Uterus (tissue), 4 donors: Measurements from ENCODE around the gene BTBD6. TPM values are rescaled to one million over a fixed set of nuclear protein-coding genes. Genes with fewer than 3 reads are reported as not detected.
A peak's percentile ranks its signal among the peaks of the same experiment; 100 is the strongest.

Experiments used
- DNase-seq, 2 donors: peaks; one replicate each; pipeline ENCODE4 v3.0.0-alpha.2; 2019 to 2020
- H3K27ac ChIP-seq, 2 donors: fragments of 200-600 bp; sonication (generic); 1 replicate in 1 of 2; 2 replicates in 1 of 2; pipeline ENCODE4 v1.5.1; 2016 to 2018
- H3K27me3 ChIP-seq, 2 donors: fragments of 200-600 bp; sonication (generic); one replicate each; pipeline ENCODE4 v1.5.1; 2018 to 2019; ENCODE audit warnings: control low read depth in 1 of 2
- H3K36me3 ChIP-seq, 2 donors: fragments of 200-600 bp; sonication (generic); one replicate each; pipeline ENCODE4 v1.5.1; 2019; ENCODE audit warnings: control low read depth in 1 of 2
- H3K4me1 ChIP-seq, 2 donors: fragments of 200-600 bp; sonication (generic); one replicate each; pipeline ENCODE4 v1.5.1; 2018 to 2019; ENCODE audit warnings: control low read depth in 1 of 2
- H3K4me3 ChIP-seq, 2 donors: fragments of 200-600 bp; sonication (generic); 1 replicate in 1 of 2; 2 replicates in 1 of 2; pipeline ENCODE4 v1.5.1; 2018 to 2019; ENCODE audit warnings: mild to moderate bottlenecking in 1 of 2
- H3K9me3 ChIP-seq, 2 donors: fragments of 200-600 bp; sonication (generic); one replicate each; pipeline ENCODE4 v1.5.1; 2019; ENCODE audit warnings: control low read depth in 1 of 2
- POLR2A ChIP-seq, 2 donors: fragments of 450-650 bp; IDR thresholded peaks; one replicate each; pipeline ENCODE4 v1.6.1; 2016; ENCODE audit warnings: antibody characterized with exemption in 2 of 2, mild to moderate bottlenecking in 1 of 2, moderate library complexity in 1 of 2
- intact Hi-C: fragments of 100-400 bp; cut with DNase I; formaldehyde crosslinking; loops from one replicate; pipeline ENCODE4 v1.15.1; 2023; ENCODE audit warnings: low total_unique reads
- total RNA-seq, 4 donors: library from RNA; depleted of rRNA in 3 of 4; stranded (reverse); fragments of >200 nt in 3 of 4; gene quantifications; one replicate each; pipeline versions ENCODE4 v1.1.0 to v1.2.4, GENCODE V29; 2014 to 2023
- TF ChIP-seq, protein P1 (sequence below), 4 experiments: fragments of 200-600 bp in 2 of 4; fragments of 450-650 bp in 2 of 4; sonication (generic) in 2 of 4; IDR thresholded peaks; one replicate each; pipeline ENCODE4 v1.5.1; 2016 to 2019; ENCODE audit warnings: antibody characterized with exemption in 4 of 4, mild to moderate bottlenecking in 2 of 4, moderate library complexity in 1 of 4
- donor health status: DM: yes; HTN: yes; CAD: no.

BTBD6 gene
- 10 to 100 TPM; 12.8 to 41.9 (median 27.9) TPM for total RNA-seq

DNA sequence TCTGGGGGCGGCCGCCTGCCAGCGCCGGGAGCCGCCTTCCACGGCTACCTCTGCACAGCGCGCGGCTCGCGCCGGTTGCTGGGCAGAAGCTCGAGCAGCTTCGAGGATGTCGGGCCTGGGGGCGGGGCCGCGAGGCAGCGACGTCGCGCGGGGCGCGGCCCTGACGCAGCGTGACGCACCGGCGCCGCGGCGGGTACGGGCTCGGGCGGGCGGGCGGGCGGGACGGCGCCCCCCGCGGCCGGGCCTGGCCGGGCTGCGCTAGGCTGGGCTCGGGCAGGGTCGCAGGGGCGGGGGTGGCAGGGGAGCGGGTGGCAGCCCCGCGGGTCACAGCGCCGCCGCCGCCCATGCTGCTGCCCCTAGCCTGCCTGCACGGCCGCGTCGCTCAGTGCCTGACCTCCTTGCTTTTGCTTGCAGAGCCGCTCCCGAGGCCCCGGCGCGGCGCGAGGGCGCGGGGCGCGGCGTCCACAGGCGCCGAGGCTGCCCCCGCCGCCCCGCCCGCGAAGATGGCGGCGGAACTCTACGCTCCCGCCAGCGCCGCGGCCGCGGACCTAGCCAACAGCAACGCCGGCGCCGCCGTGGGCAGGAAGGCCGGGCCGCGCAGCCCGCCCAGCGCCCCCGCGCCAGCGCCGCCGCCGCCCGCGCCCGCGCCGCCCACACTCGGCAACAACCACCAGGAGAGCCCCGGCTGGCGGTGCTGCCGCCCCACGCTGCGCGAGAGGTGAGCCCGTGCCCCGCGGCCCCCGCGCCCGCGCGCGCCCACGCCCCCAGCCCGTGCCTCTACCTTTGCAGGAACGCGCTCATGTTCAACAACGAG, at the start of gene BTBD6:
TSS of gene BTBD6 (plus strand) at position 166 of the 814 bp plus-strand sequence. CDS start at position 345, 179 bp downstream.
- Histone ChIP-seq H3K36me3 (no peaks in the 10 kb centered on the region), H3K4me1 (no peaks in the 10 kb centered on the region), H3K9me3 (no peaks in the 10 kb centered on the region), H3K27ac (peak within 1 kb of the TSS; percentile 87 to 88), H3K4me3 (peak within 1 kb of the TSS; percentile 32 to 54), H3K27me3 (no peaks in the 10 kb centered on the region)
- peak; percentile 77 to 85 for DNase-seq
- TF ChIP-seq POLR2A (IDR thresholded peaks at IDR 0.05) = peak in 1 of 2 donors; percentile 45
- TF ChIP-seq, protein P1, sequence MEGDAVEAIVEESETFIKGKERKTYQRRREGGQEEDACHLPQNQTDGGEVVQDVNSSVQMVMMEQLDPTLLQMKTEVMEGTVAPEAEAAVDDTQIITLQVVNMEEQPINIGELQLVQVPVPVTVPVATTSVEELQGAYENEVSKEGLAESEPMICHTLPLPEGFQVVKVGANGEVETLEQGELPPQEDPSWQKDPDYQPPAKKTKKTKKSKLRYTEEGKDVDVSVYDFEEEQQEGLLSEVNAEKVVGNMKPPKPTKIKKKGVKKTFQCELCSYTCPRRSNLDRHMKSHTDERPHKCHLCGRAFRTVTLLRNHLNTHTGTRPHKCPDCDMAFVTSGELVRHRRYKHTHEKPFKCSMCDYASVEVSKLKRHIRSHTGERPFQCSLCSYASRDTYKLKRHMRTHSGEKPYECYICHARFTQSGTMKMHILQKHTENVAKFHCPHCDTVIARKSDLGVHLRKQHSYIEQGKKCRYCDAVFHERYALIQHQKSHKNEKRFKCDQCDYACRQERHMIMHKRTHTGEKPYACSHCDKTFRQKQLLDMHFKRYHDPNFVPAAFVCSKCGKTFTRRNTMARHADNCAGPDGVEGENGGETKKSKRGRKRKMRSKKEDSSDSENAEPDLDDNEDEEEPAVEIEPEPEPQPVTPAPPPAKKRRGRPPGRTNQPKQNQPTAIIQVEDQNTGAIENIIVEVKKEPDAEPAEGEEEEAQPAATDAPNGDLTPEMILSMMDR (IDR thresholded peaks at IDR 0.05) = peak in 1 of 4 experiments; percentile 19
- intact Hi-C loops = no loop called here

DNA sequence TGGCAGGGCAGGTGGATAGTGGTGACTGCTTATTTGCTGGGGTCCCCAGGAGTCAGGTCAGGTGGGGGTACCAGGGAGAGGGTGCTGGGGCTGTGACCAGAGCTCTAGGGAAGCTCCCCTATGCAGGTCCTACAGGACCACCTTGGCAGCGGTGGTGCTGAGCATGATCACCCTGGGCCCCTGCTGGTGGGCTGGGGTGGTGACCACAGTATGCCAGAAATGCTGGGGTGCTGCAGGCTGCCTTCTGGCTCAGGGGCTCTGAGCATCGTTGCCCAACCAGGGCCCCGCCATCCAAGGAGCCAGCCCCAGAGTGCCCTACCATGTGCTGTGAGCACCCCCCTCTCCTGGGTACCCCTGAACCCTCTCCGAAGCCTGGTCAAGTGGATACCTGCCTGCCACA, 49.7 kb upstream of the BTBD6 start:
- intact Hi-C loops = no loop called here
- no peaks in the 10 kb centered on the region for H3K9me3 ChIP-seq
- H3K27ac ChIP-seq = no peak overlapping the region
- no peak overlapping the region for H3K4me3 ChIP-seq
- DNase-seq = no peak
- no peaks in the 10 kb centered on the region for H3K4me1 ChIP-seq
- TF ChIP-seq POLR2A (IDR thresholded peaks at IDR 0.05) = no peak
- TF ChIP-seq, protein P1 (IDR thresholded peaks at IDR 0.05) = no peak
- H3K36me3 ChIP-seq = no peaks in the 10 kb centered on the region
- H3K27me3 ChIP-seq = peaks cover 0 to 25% of the 10 kb centered on the region in 2 donors

DNA sequence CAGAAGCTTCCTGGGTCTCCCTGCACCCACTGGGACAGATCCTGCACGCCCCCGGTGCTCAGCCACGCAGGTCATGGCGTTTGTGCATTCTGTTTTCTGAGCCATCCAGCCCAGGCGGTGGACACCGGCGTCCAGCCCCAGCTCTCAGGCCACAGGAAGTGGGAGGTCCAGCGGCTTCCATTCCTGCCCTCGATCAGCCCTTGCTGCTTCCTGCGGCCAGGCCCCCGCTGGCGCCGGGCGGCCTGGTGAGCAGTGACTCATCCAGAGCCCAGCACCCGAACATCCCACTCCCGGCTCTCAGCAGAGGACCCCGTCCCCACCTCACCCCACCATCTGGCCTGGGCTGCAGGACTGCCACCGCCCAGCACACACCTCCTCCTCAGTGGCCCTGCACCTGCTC, 49.2 kb upstream of the BTBD6 start:
- Histone ChIP-seq H3K4me3 (no peak overlapping the region), H3K27me3 (peaks cover 0 to 25% of the 10 kb centered on the region in 2 donors), H3K4me1 (no peaks in the 10 kb centered on the region), H3K27ac (peak overlapping the region in 1 of 2 donors; percentile 30), H3K36me3 (no peaks in the 10 kb centered on the region), H3K9me3 (no peaks in the 10 kb centered on the region)
- no peak for DNase-seq
- intact Hi-C loops = no loop called here
- no peak for TF ChIP-seq POLR2A (IDR thresholded peaks at IDR 0.05)
- TF ChIP-seq, protein P1 (IDR thresholded peaks at IDR 0.05) = no peak

DNA sequence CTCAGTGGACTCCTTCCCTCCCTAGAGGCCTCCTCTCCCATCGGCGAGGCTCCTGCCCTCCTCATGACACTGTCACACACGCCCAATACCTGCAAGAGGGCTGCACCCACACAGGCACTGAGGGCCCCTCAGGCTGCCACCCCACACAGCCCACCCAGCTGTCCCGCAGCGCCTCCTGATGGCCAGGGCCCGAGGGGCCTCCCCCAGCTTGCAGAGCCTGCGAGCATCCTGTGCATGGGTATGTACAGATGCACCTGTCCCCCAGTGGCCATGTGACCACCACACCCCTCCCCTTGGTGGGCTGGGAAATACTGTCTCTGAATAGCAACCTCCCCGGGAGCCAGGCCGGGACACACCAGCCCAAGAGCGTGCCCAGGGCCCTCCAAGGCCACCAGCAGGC, 48.3 kb upstream of the BTBD6 start:
- Histone ChIP-seq H3K36me3 (no peaks in the 10 kb centered on the region), H3K4me3 (no peak overlapping the region), H3K9me3 (no peaks in the 10 kb centered on the region), H3K4me1 (peaks cover 0 to 5% of the 10 kb centered on the region in 2 donors), H3K27me3 (peaks cover 0 to 21% of the 10 kb centered on the region in 2 donors), H3K27ac (no peak overlapping the region)
- intact Hi-C loops = loop anchor here (5.0 kb wide), 1 partner anchor 152 kb away; no protein-coding TSS in a partner anchor
- no peak for DNase-seq
- TF ChIP-seq, protein P1 (IDR thresholded peaks at IDR 0.05) = no peak
- no peak for TF ChIP-seq POLR2A (IDR thresholded peaks at IDR 0.05)

DNA sequence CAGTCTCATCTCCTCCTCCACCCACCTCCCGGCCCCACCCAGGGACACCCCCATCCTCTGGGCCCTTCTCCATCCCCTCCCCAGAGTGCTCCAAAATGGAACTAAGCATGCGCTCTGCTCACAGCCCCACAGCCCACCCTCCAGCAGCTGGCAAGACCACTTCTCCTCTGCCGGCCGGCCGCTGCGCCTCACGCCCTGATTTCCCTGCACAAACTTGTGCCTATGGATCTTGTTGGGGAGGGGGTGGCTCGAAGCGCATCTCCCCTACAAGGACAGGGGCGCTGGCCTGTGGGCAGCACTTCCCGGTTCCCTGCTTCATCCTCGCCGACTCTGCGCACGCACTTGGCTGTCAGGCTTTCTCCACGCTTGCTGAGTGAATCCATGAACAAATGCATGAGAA, 47.7 kb upstream of the BTBD6 start:
- H3K27me3 ChIP-seq = peaks cover 0 to 21% of the 10 kb centered on the region in 2 donors
- no peak for DNase-seq
- intact Hi-C loops = loop anchor here (5.0 kb wide), 1 partner anchor 152 kb away; no protein-coding TSS in a partner anchor
- H3K27ac ChIP-seq = no peak overlapping the region
- TF ChIP-seq POLR2A (IDR thresholded peaks at IDR 0.05) = no peak
- TF ChIP-seq, protein P1 (IDR thresholded peaks at IDR 0.05) = no peak
- no peaks in the 10 kb centered on the region for H3K36me3 ChIP-seq
- no peak overlapping the region for H3K4me3 ChIP-seq
- no peaks in the 10 kb centered on the region for H3K9me3 ChIP-seq
- peaks cover 0 to 7% of the 10 kb centered on the region in 2 donors for H3K4me1 ChIP-seq
